K562 (cell line): ENCODE measurements around the gene SLC1A7. TPM values are rescaled to one million over a fixed set of nuclear protein-coding genes. Genes with fewer than 3 reads are reported as not detected.

Experiments used
- ATAC-seq: fragments of 200-7000 bp; cut with Tn5 transposase; 3 replicates; pipeline ENCODE4 v1.9.1; 2020; ENCODE audit warnings: moderate library complexity
- BruUV-seq: library from RNA; stranded (reverse); fragments of 400-500 nt; replicated peaks from 2 replicates; lab custom pipeline; 2021; lab: Mats Ljungman, UMichigan
- CTCF ChIA-PET: fragments of 300-600 bp; formaldehyde crosslinking; extraction: SDS; loops from one replicate; lab custom pipeline; 2021; ENCODE audit warnings: low intra/inter-chr PET ratio; lab: Yijun Ruan, JAX
- POLR2A ChIA-PET: fragments of 300-600, 350-650 bp; sonication (Branson Sonifier 250); formaldehyde crosslinking; extraction: SDS; loops from one replicate; lab custom pipeline; 2021; ENCODE audit warnings: antibody characterized with exemption, inconsistent platforms; lab: Yijun Ruan, JAX
- DNase-seq, 4 experiments: peaks; one replicate each; pipeline versions ENCODE4 v3.0.0 to v3.0.0-alpha.2; 2011 to 2018; ENCODE audit warnings: low spot score in 3 of 4, mixed read lengths in 3 of 4; ENCODE audit errors: extremely low read depth in 1 of 4
- FAIRE-seq: peaks from 2 replicates; lab custom pipeline; 2011; peaks lifted over from hg19 to GRCh38; lab: Jason Lieb, UNC
- H2AFZ ChIP-seq: 2 replicates; pipeline ENCODE4 v1.6.0; 2011; ENCODE audit warnings: low read depth, low read length, control low read depth, inconsistent platforms
- H3K27ac ChIP-seq: fragments of 200-600 bp; 3 replicates; pipeline ENCODE4 v1.8.0; 2011; ENCODE audit warnings: low read depth, mild to moderate bottlenecking, control low read depth, inconsistent platforms, low read length, moderate library complexity, mixed read lengths; ENCODE audit errors: extremely low read depth
- H3K27me3 ChIP-seq, 2 experiments: fragments of 300-600 bp in 1 of 2; 2 replicates in 1 of 2; 3 replicates in 1 of 2; pipeline versions ENCODE4 v1.6.0 to v1.8.0; 2011; ENCODE audit warnings: inconsistent platforms in 2 of 2, low read length in 2 of 2, mild to moderate bottlenecking in 1 of 2, mixed read lengths in 1 of 2, moderate library complexity in 1 of 2; ENCODE audit not compliant: control insufficient read depth in 2 of 2, insufficient read depth in 2 of 2
- H3K36me3 ChIP-seq: fragments of 300-600 bp; 3 replicates; pipeline ENCODE4 v1.8.0; 2011; ENCODE audit warnings: mild to moderate bottlenecking, low read length, inconsistent platforms; ENCODE audit not compliant: control insufficient read depth, insufficient read depth
- H3K4me1 ChIP-seq, 2 experiments: fragments of 200-600 bp in 1 of 2; replicated peaks in 1 of 2; 2 replicates in 1 of 2; 3 replicates in 1 of 2; pipeline versions ENCODE4 v1.5.1 to v1.8.0; 2011; ENCODE audit warnings: inconsistent platforms in 2 of 2, low read length in 2 of 2, mild to moderate bottlenecking in 1 of 2, mixed read lengths in 1 of 2, moderate library complexity in 1 of 2; ENCODE audit not compliant: control insufficient read depth in 2 of 2, insufficient read depth in 2 of 2
- H3K4me2 ChIP-seq: 2 replicates; pipeline ENCODE4 v1.6.1; 2011; ENCODE audit warnings: low read length, control low read depth, inconsistent platforms, mixed read lengths; ENCODE audit not compliant: insufficient read depth
- H3K4me3 ChIP-seq: fragments of 200-600 bp; sonication (generic), shearing (Covaris generic); 2 replicates; pipeline ENCODE4 v1.5.1; 2016; ENCODE audit warnings: control low read depth, inconsistent platforms
- H3K79me2 ChIP-seq: fragments of 200-600 bp; 3 replicates; pipeline ENCODE4 v1.8.0; 2011; ENCODE audit warnings: low read length, inconsistent platforms; ENCODE audit not compliant: control insufficient read depth, insufficient read depth
- H3K9ac ChIP-seq, 2 experiments: 2 replicates each; pipeline versions ENCODE4 v1.6.0 to v1.6.1; 2011; ENCODE audit warnings: low read depth in 2 of 2, low read length in 2 of 2, control low read depth in 1 of 2, inconsistent platforms in 1 of 2, mild to moderate bottlenecking in 1 of 2, mixed read lengths in 1 of 2; ENCODE audit not compliant: insufficient read depth in 1 of 2
- H3K9me1 ChIP-seq: one replicate; pipeline ENCODE4 v1.6.0; 2011; ENCODE audit warnings: inconsistent platforms, mild to moderate bottlenecking, low read length, moderate library complexity; ENCODE audit not compliant: control insufficient read depth, insufficient read depth
- H3K9me3 ChIP-seq: replicated peaks from 2 replicates; pipeline ENCODE4 v1.5.1; 2011; ENCODE audit warnings: low read depth, low read length, inconsistent platforms; ENCODE audit not compliant: control insufficient read depth, insufficient read depth
- H4K20me1 ChIP-seq: replicated peaks from 2 replicates; pipeline ENCODE4 v1.6.1; 2011; ENCODE audit warnings: low read length, inconsistent platforms, mixed read lengths; ENCODE audit not compliant: control insufficient read depth, insufficient read depth
- CEBPB ChIP-seq: fragments of 450-650 bp; IDR thresholded peaks from 2 replicates; pipeline ENCODE4 v1.6.1; 2016; ENCODE audit warnings: missing genetic modification characterization, missing compliant biosample characterization
- DIDO1 ChIP-seq: fragments of 450-650 bp; IDR thresholded peaks from 2 replicates; pipeline ENCODE4 v1.6.1; 2016; ENCODE audit warnings: low read depth, missing biosample characterization, missing genetic modification characterization
- NEUROD1 ChIP-seq: fragments of 150-350 bp; IDR thresholded peaks from 2 replicates; pipeline ENCODE4 v1.6.1; 2014; ENCODE audit warnings: borderline replicate concordance, low read length, low read depth; ENCODE audit not compliant: partially characterized antibody
- NFE2L1 ChIP-seq: fragments of 450-650 bp; IDR thresholded peaks from 2 replicates; pipeline ENCODE4 v1.6.1; 2016; ENCODE audit warnings: missing genetic modification characterization, low read depth, mild to moderate bottlenecking, missing compliant biosample characterization, moderate library complexity, borderline replicate concordance
- SFPQ ChIP-seq: fragments of 200-400 bp; formaldehyde crosslinking; IDR thresholded peaks from 2 replicates; pipeline ENCODE4 v1.6.1; 2017; ENCODE audit warnings: mild to moderate bottlenecking, low read depth, low read length, moderate library complexity
- ZNF79 ChIP-seq: fragments of 250-450 bp; sonication (Bioruptor Pico); IDR thresholded peaks from 2 replicates; pipeline ENCODE4 v1.4.0; 2020; ENCODE audit warnings: low read depth, mild to moderate bottlenecking, moderate library complexity
- WGBS: fragments of 100-300 bp; shearing (Covaris generic); methylation state at CpG from one replicate; pipeline ENCODE4 v1.1.6; 2016; ENCODE audit warnings: low coverage, mixed read lengths; ENCODE audit not compliant: insufficient coverage; ENCODE audit errors: missing lambda C conversion rate; 5-methylcytosine and 5-hydroxymethylcytosine counted together
- in situ Hi-C: fragments of 300-500 bp; cut with MboI; formaldehyde crosslinking; loops from 4 replicates; pipeline ENCODE4 v1.15.0; 2018; ENCODE audit warnings: inconsistent platforms, mixed read lengths
- intact Hi-C: fragments of 100-400 bp; cut with micrococcal nuclease; formaldehyde crosslinking; loops from 2 replicates; pipeline ENCODE4 v1.14.2; 2022
- polyA plus RNA-seq, 8 experiments: library from polyadenylated mRNA; depleted of rRNA in 4 of 8; stranded (reverse) in 5 of 8; unstranded in 3 of 8; fragments of >200 nt; fragmentation: Nextera tagmentation in 2 of 8; fragmentation: Illumina TruSeq in 1 of 8; extraction: Ambion mirVana in 2 of 8; extraction: Trizol in 1 of 8; gene quantifications; 2 replicates each; pipeline versions ENCODE4 v1.2.1 to v1.2.3, GENCODE V29; 2011 to 2014; ENCODE audit warnings: inconsistent platforms in 1 of 8, missing spikeins in 1 of 8
- total RNA-seq, 7 experiments: library from RNA; depleted of rRNA in 6 of 7; stranded (reverse); fragments of >200 nt in 6 of 7; fragmentation: Illumina TruSeq in 2 of 7; extraction: Trizol in 2 of 7; gene quantifications; 2 replicates each; pipeline versions ENCODE4 v1.2.1 to v1.2.3, GENCODE V29; 2011 to 2021; ENCODE audit warnings: low replicate concordance in 1 of 7

SLC1A7 gene
- total and polyA plus RNA-seq, 9 of the 15 experiments (the other 6 are each of a cell fraction or from before 2014, with no cell fraction given), result 0.07 TPM; not detected in 8

GRCh38 chr1:53107090-53107489 is 35.3 kb downstream of the SLC1A7 start:
- no peaks in the 10 kb centered on the region for H4K20me1 ChIP-seq
- H3K9me3 ChIP-seq, result 0 out of 2 replicates have a peak, but pooled peaks cover 2% of the 10 kb centered on the region
- no peaks in the 10 kb centered on the region for H3K36me3 ChIP-seq
- no peak overlapping the region for H3K27ac ChIP-seq
- in situ Hi-C loops, result no loop called here
- no peaks in the 10 kb centered on the region for H3K9me1 ChIP-seq
- BruUV-seq, result no TSS peak
- H3K79me2 ChIP-seq, result no peaks in the 10 kb centered on the region
- POLR2A ChIA-PET, result interaction anchor here (1.4 kb wide), 1 partner anchor 14 kb away, joined by 3 read pairs; no protein-coding TSS in a partner anchor
- CTCF ChIA-PET, result interaction anchor here (0.6 kb wide), 1 partner anchor 201 kb away, joined by 3 read pairs; no protein-coding TSS in a partner anchor
- peaks cover 0 to 16% of the 10 kb centered on the region in 2 experiments; a peak in 2 of 5 replicates for H3K4me1 ChIP-seq
- no peak for TF ChIP-seq DIDO1
- TF ChIP-seq ZNF79 (CRISPR knock-in tag), result peak; percentile 93
- no peak overlapping the region for H3K9ac ChIP-seq
- H3K4me3 ChIP-seq, result no peak overlapping the region
- 18% methylated on average over 7 of the region's 7 CpGs for WGBS
- H3K4me2 ChIP-seq, result no peak overlapping the region
- H2AFZ ChIP-seq, result no peak overlapping the region
- no peak for DNase-seq
- H3K27me3 ChIP-seq, result peaks cover 34 to 78% of the 10 kb centered on the region in 2 experiments
- intact Hi-C loops, result no loop called here
- no peak for FAIRE-seq
- no peak for ATAC-seq

- Histone ChIP-seq H3K27me3 (peaks cover 34 to 66% of the 10 kb centered on the region in 2 experiments), H4K20me1 (no peaks in the 10 kb centered on the region), H3K4me3 (no peak overlapping the region), H3K9me3 (peaks cover 25% of the 10 kb centered on the region; the same call in 1 of the 2 replicates), H3K27ac (no peak overlapping the region), H3K4me1 (peaks cover 0 to 12% of the 10 kb centered on the region in 2 experiments; a peak in 1 of 5 replicates), H3K36me3 (no peaks in the 10 kb centered on the region), H3K9me1 (no peaks in the 10 kb centered on the region), H3K79me2 (no peaks in the 10 kb centered on the region), H3K9ac (no peak overlapping the region), H2AFZ (no peak overlapping the region), H3K4me2 (no peak overlapping the region)
- DNase-seq (no peak), FAIRE-seq (no peak), ATAC-seq (no peak)
- whole genome bisulfite sequencing, result 17% methylated on average over 8 of the region's 8 CpGs
- ChIA-PET POLR2A (interaction anchor here (0.6 to 0.7 kb wide), 2 partner anchors 32 to 63 kb away, joined by 3 read pairs; no protein-coding TSS in a partner anchor), CTCF (no interaction called here)
- in situ Hi-C loops, result no loop called here
- BruUV-seq, result no TSS peak
- intact Hi-C loops, result no loop called here
- TF ChIP-seq SFPQ (no peak), CEBPB (tag) (no peak), NFE2L1 (tag) (no peak), NEUROD1 (no peak)
Observed at GRCh38 chr1:53104289-53104913, 38.0 kb downstream of the SLC1A7 start.
